Body of pancreas (tissue), 4 donors: ENCODE data around the gene ZBED5.

Source experiments
- CTCF ChIP-seq, 7 experiments: fragments of 450-650 bp in 4 of 7; fragments of 200-600 bp in 3 of 7; sonication (generic) in 3 of 7; IDR thresholded peaks; one replicate each; pipeline ENCODE4 v1.5.1; 2016 to 2019; ENCODE audit warnings: antibody characterized with exemption in 7 of 7
- POLR2A ChIP-seq, 3 donors: fragments of 450-650 bp; IDR thresholded peaks; one replicate each; pipeline ENCODE4 v1.6.1; 2016; ENCODE audit warnings: antibody characterized with exemption in 3 of 3, mild to moderate bottlenecking in 2 of 3

DNA sequence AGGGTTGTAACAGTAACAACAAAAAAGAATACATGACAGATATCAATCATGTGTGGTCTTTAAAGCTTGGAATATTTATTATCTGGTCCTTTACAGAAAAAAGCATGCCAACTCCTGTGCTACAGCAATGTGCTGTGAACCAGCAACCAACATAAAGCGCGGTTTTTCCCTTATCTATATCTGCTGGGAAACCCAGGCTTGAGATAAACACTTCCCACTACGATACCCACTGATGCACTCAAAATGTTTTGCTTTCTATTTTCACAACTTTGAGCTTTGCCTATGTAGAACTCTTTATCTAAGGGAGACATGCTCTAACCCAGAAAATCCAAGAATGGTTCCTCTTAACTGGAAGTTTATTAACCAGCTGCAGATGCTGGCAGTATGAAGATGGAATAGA, 19.0 kb downstream of the ZBED5 start:
- TF ChIP-seq CTCF (IDR thresholded peaks at IDR 0.05) = no peak
- no peak for TF ChIP-seq POLR2A (IDR thresholded peaks at IDR 0.05)
